CD4-positive, alpha-beta T cell treated with Interleukin-21 for 1 hour (primary cell): ENCODE data around the gene SLC34A1.
"Not testable (repeated sequence)": the region's sequence is repeated elsewhere in the genome, so short reads cannot be mapped to it uniquely, and the experiment has no call there.

Source experiments
- DNase-seq: peaks from one replicate; pipeline ENCODE4 v3.0.0-alpha.2; 2020

The SLC34A1 gene

DNA sequence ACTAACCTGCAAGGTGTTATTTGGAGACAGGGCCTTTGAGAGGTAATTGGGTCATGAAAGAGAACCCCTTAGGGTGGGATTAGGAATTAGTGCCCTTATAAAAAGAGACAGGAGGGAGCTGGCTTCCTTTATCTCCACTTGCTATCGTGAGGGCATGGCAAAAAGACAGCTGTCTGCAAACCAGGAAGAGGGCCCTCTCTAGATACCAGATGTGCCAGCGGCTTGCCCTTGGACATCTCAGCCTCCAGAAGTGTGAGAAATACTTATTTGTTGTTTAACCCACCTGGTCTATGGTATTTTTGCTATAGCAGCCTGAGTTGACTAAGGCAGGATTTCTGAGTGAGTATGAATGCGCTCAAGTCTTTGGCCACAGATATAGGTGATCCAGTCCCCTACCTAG, 27.5 kb upstream of the SLC34A1 start:
- DNase-seq: no peak

- no peak for DNase-seq
These were observed 27.1 kb upstream of the SLC34A1 start for GRCh38 chr5:177357146-177357458.

DNA sequence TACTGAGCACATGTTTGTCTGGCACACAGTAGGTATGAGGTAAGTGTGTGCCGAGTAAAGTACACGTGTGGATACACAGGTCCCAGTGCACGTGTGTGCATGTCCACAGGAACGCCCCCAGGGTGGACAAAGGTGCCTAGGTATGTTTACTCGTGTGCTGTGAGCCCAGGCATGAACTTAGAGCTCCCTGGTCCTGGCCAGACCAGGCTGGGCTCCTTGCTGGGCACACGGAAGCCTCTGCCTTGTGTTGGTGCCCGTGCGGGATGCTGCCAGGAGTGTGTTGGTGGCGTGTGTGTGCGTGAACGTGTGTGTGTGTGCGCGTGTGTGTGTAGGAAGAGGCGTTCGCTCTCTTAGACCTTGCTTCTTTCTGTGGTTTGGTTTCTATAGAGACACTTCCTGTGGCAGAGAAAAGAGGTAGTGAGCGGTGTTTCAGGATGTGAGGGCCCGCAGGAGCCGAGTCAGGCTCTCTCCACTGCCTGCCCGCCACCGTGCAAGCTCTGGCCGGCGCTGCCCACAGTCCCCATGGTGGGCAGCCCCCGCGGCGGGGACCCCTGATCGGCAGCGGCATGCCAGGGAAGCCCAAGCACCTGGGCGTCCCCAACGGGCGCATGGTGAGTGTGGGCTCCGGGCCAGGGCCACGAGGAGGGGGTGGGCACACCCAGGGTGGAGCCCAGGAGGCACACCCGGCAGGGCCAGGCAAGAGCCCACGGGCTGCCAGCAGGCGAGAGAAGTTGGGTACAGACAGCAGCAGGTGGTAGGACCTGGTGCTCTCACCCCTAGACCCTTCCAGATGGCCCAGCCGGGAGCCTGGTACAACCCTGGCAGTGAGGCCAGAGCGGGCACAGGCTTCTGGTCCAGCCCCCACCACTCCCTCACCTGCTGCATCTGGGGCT, 26.5 kb upstream of the SLC34A1 start, which contains the start of gene RGS14:
Gene RGS14, plus strand, starts transcription at position 466 of the 893 bp plus-strand sequence. Its CDS starts 101 bp downstream, at position 567.
- peak; percentile 88 for DNase-seq

DNA sequence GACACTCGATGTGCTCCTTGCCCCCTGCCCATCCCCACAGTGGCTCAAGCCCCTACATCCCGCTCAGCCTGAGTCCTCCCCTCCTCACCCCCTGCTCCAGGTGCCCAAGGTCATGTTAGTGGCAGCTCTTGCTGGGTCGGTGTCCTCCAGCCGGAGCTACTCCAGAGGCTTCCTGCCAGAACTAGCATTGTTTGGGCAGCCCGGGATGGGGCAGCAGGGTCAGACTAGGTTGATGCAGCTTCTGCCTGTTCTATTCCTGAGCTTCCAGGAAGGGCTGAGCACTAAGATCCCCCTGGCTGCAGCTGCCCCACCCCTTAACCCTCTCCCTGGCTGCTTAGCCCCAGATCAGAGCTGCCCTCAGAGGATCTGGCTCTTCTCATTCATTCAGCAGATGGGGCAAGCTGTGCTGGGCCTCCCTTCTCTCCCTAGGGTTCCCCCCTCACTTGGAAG, 25.8 kb upstream of the SLC34A1 start:
- DNase-seq: no peak

DNA sequence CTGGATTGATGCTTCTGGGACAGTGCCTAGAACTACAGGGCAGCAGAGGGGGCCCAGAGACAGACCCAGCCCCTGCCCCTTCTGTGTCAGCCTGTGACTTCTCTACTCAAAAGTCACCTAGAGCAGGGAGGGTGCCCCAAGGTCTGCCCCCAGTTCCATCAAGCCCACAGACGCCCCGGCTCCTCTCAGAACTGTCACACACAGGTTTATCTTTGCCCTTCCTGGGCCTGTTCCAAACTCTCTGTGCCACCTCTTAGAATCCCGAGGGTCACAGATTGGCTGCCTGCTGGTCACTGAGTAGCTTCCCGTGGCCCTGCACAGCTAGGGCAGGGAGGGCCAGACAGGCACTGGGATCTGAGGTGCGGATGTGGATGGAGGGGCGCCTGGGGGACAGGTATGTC, 24.8 kb upstream of the SLC34A1 start:
- no peak for DNase-seq

- DNase-seq: no peak
These were observed 24.4 kb upstream of the SLC34A1 start for GRCh38 chr5:177359860-177360259.

DNA sequence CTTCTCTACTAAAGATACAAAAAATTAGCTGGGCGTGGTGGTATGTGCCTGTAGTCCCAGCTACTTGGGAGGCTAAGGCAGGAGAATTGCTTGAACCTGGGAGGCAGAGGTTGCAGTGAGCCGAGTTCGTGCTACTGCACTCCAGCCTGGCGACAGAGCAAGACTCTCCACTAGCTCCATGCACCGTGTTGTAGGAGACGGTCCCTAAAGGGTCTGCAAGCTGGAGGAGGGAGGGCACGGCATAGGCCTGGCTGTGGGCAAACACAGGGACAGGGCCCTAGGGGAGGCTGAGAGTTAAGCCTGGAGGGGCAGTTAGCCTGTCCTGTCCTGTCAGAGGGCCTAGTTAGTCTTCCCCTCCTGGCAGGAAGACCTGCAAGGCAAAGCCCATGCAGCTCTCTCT, 23.5 kb upstream of the SLC34A1 start:
- not testable (repeated sequence) for DNase-seq

- DNase-seq: no peak
These were observed 22.6 kb upstream of the SLC34A1 start for GRCh38 chr5:177361418-177362291.

- DNase-seq: no peak
These were observed 22.0 kb upstream of the SLC34A1 start for GRCh38 chr5:177362292-177362609.

DNA sequence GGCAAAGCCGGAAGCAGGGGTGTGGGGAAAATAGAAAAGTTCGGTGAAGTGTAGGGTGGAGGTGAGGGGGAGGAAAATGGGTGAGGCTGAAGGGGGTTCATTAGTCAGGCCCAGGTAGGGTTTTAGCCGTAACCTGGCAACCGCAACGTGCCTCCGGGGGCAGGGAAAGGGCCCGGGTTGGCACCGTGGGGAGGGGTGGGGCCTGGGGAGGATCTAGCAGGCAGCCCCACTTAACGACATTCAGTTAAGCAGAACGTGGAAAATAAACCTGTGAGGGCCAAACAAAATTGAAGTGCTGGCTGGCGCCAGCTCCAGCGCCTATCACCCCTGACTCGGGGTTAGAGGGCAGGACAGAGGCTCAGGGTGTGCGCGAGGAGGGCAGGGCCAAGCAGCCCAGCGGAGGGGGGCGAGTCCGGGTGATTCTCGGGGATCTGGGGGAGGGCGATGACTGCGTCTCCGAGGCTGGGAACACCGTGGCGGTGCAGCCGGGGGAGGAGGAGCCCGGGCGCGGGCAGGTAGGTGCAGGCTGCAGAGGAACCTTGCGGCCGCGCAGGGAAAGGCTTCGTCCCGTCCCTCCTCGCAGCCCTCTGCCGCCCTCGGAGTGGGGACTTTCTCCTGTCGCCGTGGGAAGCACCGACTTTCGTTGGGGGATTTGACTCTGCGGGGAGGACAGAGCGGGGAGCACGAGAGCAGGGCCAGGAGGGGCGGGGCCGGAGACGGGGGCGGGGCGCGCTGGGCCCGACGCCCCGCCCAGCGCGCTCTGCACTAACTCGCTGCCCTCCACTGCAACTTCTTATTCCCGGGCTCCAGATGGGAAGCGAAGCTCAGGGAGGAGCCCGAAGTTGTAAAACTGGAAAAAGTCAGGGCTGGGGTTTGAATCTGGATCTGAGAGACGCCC, 21.4 kb upstream of the SLC34A1 start:
- DNase-seq: peak; percentile 83

- no peak for DNase-seq
These were observed 20.7 kb upstream of the SLC34A1 start for GRCh38 chr5:177363565-177363964.

DNA sequence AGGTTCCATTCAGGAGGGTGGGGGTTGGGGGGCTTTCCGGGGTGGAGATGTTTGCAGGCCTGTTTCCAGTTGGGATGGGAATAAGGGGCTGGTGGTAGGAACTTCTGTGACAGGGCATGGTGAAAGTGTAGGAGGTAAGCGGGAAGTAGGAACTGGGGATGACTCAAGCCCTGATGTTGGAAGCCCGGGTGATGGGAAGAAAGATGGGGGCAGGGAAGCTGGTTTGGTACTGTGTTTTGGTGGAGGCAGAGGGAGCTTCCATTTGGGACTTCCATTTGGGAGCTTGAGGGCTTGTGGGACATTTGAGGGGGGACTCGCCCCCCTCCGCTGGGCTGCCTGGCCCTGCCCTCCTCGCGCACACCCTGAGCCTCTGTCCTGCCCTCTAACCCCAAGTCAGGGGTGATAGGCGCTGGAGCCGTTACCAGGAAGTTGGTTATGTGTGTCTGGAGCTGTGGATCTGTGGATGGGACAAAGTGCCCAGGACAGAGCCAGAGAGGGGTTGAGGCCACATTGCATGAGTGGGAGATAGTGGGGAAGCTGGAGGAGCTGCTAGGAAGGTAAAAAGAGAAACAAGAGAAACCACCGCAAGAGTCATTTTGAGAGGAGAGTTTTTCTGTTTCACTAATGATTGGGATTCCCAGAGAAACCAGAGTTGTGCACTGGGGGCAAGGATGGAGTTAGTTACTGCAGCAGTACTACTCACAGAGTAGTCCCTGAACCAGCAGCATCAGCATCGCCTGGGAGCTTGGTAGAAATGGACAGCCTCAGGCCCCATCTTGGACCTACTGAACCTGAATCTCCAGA, 19.9 kb upstream of the SLC34A1 start:
- no peak for DNase-seq

DNA sequence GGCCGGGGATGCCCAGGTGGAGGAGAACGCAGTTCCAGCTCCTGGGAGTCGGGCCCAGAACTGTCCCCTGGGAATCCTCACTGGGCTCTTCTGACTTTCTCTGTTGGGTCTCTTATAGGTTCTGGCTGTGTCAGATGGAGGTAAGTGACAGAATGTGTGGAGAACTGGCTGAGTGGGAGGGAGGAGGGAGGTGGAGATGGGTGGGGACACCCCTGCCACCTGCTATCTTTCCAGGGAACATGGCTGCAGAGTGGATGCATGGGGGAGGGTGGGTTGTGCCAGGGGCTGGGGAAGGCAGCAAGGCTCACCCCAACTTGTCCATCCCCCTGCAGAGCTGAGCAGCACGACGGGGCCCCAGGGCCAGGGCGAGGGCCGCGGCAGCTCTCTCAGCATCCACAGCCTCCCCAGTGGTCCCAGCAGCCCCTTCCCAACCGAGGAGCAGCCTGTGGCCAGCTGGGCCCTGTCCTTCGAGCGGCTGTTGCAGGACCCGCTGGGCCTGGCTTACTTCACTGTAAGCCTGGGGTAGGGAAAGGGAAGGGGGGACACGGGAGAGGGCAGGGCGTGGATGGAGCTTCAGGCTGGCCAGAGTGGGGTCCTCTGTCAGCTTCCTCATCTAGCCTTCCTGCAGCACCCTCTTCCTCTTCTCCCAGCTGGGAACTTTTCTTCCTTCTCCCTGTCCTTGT, 18.2 kb upstream of the SLC34A1 start:
- no peak for DNase-seq

DNA sequence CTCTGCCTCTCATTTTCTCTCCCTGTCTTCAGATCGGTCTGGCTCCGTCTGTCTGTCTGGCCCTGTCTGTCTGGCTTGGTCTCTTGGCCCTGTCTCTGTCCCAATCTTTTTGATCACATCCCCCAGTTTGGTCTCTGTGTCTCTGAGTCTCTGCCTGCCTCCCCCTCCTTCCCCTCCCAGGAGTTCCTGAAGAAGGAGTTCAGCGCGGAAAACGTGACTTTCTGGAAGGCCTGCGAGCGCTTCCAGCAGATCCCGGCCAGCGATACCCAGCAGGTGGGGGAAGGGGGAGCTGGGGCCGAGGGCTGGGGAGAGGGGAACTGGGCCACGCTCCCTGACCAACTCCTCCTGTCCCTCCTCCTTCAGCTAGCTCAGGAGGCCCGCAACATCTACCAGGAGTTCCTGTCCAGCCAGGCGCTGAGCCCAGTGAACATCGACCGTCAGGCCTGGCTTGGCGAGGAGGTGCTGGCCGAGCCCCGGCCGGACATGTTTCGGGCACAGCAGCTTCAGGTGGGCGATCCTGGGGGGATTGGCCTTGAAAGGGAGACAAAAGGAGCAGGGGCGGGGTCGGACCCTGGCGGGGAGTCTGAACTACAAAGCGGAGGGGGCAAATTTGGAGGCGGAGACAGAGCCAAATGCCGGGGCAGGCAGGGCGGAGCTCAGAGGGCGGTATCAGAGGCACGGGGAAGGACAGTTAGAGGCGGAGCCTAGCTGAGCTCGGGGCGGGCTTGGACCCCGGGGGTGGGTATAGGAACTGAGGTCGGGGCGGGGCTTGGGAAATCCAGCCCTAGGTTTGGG, 17.5 kb upstream of the SLC34A1 start:
- DNase-seq: no peak

GRCh38 chr5:177367323-177367848, 16.8 kb upstream of the SLC34A1 start:
- no peak for DNase-seq

DNA sequence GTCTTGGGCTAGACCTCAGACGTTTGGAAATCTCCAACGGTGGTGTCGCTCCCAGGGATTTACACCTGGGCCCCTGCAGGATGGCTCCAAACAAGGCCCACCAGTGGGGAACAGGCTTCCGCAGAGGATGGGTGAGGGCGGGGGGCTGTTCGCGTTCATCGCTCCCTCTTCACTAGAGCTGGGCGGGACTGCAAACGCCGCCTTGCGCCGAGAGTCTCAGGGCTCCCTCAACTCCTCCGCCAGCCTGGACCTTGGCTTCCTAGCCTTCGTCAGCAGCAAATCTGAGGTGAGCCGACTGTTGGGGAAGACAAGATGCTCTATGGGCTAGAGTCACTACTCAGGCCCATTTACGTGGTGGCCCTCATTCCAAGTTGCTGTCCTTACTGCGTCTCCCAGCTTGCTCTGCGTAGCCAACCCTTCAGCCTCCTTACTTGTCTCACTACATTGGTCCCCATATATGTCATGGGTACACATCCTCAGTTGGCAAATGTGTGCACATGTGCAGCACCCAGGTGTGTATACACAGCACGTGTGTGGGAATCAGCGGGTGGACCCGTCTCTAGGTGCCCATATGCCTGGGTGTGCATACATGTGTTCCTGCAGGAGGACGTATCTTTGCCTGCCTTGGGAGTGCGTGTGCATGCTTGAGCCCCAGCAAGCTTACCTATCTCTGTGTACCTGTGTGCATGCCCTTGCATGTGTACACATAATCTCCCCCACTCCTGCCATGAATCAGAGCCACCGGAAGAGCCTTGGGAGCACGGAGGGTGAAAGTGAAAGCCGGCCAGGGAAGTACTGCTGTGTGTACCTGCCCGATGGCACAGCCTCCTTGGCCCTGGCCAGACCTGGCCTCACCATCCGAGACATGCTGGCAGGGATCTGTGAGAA, 16.0 kb upstream of the SLC34A1 start:
- DNase-seq: no peak

GRCh38 chr5:177368869-177369644, 15.2 kb upstream of the SLC34A1 start:
- peak; percentile 37 for DNase-seq
